HUES6 (cell line): ENCODE data around the gene ACSL1.
"Not testable (repeated sequence)": the region's sequence is repeated elsewhere in the genome, so short reads cannot be mapped to it uniquely, and the experiment has no call there.

Experiments used
- H3K27ac ChIP-seq: 2 replicates; pipeline ENCODE4 v1.7.0; 2013; ENCODE audit warnings: low read depth, mild to moderate bottlenecking, low read length, inconsistent platforms
- H3K27me3 ChIP-seq: 2 replicates; pipeline ENCODE4 v1.6.1; 2013; ENCODE audit warnings: low read length; ENCODE audit not compliant: control insufficient read depth, insufficient read depth
- H3K36me3 ChIP-seq: 2 replicates; pipeline ENCODE4 v1.6.1; 2013; ENCODE audit warnings: low read length; ENCODE audit not compliant: control insufficient read depth, insufficient read depth
- H3K4me1 ChIP-seq: 2 replicates; pipeline ENCODE4 v1.6.1; 2013; ENCODE audit warnings: low read length; ENCODE audit not compliant: control insufficient read depth, insufficient read depth
- H3K4me3 ChIP-seq: 2 replicates; pipeline ENCODE4 v1.5.1; 2013; ENCODE audit warnings: low read depth, low read length
- H3K9ac ChIP-seq: one replicate; pipeline ENCODE4 v1.6.1; 2013; ENCODE audit warnings: mild to moderate bottlenecking, low read length
- H3K9me3 ChIP-seq: 2 replicates; pipeline ENCODE4 v1.6.1; 2013; ENCODE audit warnings: low read depth, low read length; ENCODE audit not compliant: control insufficient read depth, insufficient read depth

Gene ACSL1

DNA sequence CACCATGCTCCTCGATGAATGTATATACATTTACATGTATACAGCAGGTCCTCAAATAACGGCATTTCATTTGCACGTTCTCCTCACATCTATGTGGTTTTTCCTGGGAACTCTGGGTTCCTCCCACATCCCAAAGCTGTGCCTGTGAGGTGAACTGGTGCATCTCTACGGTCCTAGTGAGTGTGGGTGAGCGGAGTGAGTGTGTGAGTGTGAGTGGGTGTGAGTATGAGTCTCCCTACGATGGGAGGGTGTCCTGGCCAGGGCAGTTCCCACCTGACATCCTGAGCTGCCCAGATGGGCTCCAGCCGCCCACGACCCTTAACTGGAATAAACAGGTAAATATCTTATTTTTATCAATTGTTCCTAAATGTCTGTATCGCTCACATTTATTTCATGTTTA is 40.0 kb downstream of the ACSL1 start:
- Histone ChIP-seq H3K27me3 (no peaks in the 10 kb centered on the region), H3K9ac (no peak overlapping the region), H3K36me3 (no peaks in the 10 kb centered on the region), H3K4me1 (peaks cover 9% of the 10 kb centered on the region), H3K27ac (no peak overlapping the region), H3K4me3 (no peak overlapping the region), H3K9me3 (no peaks in the 10 kb centered on the region)

DNA sequence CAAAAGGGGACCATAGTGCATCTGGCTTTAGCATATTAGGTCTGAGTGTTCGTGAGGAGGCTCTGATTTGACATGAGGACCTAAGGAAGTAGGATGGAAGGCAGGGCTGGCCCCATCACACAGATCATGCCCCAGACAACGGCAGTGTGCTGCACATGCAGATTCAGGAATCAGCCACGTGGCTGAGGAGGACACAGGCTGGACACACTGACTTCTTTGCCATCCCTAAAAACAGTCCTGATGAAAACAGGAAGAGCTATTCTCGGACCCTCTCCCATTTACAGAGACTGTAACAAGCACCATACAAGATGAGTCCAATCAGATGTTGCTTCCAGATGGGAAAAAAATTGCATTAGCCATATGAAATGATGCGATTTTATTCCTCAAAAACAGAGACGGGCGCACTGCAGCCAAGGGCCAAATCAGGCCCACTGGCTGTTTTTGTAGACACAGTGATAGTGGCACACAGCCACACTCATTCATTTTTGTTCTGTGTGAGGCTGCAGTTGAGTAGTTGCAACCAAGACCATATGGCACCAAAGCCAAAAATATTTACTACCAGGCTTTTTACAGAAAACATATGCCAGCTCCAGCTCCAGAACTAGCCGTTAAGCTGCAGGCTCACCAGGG is 41.0 kb downstream of the ACSL1 start:
- Histone ChIP-seq H3K4me1 (peaks cover 9% of the 10 kb centered on the region), H3K9me3 (no peaks in the 10 kb centered on the region), H3K9ac (no peak overlapping the region), H3K27me3 (no peaks in the 10 kb centered on the region), H3K27ac (no peak overlapping the region), H3K36me3 (no peaks in the 10 kb centered on the region), H3K4me3 (no peak overlapping the region)

DNA sequence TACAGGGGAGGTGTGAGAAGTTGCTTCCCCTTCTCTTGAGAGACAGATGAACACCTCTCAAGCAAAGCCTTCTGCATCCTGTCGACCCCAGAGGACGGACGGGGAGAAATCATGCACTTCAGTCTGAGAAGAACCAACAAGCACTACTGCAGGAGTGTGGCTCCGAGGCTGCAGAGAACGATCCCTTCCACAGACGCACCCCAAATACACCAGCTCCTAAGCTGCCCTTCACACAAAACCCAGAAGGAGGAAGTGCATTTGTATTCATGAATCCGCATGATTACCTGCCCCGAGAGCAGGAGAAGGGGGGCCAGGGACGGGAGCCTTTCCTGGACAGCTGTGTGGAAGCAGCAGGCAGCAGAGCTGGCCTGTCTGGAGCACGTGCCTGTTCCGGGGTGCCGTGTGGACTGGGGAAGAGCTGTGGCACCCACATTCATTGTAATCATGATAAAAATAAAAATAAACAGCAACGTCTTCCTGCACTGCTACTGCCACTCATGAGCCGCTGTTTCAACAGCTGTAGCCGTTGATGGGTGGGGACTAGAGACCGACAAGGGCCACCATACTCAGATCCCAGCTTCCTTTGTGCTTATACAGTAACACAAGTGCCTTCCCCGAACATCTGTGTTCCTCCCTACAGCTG is 42.9 kb downstream of the ACSL1 start:
- peaks cover 9% of the 10 kb centered on the region for H3K4me1 ChIP-seq
- H3K4me3 ChIP-seq: no peak overlapping the region
- H3K27ac ChIP-seq: no peak overlapping the region
- no peaks in the 10 kb centered on the region for H3K36me3 ChIP-seq
- no peaks in the 10 kb centered on the region for H3K27me3 ChIP-seq
- H3K9me3 ChIP-seq: peaks cover 4% of the 10 kb centered on the region
- no peak overlapping the region for H3K9ac ChIP-seq

DNA sequence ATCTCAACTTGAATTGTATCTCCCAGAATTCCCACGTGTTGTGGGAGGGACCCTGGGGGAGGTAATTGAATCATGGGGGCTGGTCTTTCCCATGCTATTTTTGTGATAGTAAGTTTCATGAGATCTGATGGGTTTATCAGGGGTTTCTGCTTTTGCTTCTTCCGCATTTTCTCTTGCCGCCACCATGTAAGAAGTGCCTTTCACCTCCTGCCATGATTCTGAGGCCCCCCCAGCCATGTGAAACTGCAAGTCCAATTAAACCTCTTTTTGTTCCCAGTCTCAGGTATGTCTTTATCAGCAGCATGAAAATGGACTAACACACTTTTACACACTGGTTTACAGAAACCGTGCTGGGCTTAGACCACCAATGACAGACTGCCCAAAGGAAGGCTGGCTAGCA is 46.6 kb downstream of the ACSL1 start:
- H3K36me3 ChIP-seq, H3K27me3 ChIP-seq, H3K27ac ChIP-seq, H3K4me3 ChIP-seq, H3K9me3 ChIP-seq, H3K4me1 ChIP-seq, H3K9ac ChIP-seq: not testable (repeated sequence)

DNA sequence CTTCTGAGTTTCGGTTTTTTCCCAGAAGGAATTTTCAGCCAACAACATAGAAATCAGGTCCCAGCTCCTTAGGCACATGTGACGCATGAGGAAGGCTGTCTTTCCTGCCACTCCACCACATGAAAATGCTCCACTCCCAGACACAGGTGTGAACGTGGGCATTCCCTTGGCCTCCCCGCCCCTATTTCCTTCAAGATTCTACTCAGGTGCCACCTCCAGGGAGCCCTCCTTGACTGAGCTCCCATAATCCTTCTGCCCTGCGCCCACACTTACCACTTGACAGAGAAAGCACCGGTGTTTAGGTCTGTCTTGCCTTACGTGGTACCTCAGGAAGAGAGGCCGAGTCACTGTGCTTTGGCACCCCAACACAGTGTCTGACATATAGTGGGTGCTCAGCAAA is 47.4 kb downstream of the ACSL1 start:
- no peaks in the 10 kb centered on the region for H3K36me3 ChIP-seq
- no peaks in the 10 kb centered on the region for H3K27me3 ChIP-seq
- H3K9me3 ChIP-seq: peaks cover 4% of the 10 kb centered on the region
- no peak overlapping the region for H3K27ac ChIP-seq
- H3K9ac ChIP-seq: no peak overlapping the region
- peaks cover 9% of the 10 kb centered on the region for H3K4me1 ChIP-seq
- H3K4me3 ChIP-seq: no peak overlapping the region

DNA sequence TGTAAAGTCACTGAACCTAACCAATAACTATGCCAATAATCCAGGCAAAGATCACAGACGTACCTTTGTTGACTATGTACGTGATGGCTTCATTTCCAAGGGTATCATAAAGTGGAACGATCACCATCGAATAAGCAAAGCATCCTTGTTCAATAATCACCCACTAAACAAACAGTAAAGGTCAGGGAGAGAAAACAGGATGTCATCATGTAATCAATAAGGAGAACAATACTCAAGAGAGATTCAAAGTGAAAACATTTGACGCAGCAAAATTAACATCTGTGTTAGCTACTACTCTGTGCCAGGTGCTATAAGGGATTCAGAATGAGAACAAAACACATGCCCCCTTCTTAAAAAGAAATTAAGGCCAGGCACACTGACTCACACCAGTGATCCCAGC is 48.9 kb downstream of the ACSL1 start:
- Histone ChIP-seq H3K9me3 (peaks cover 4% of the 10 kb centered on the region), H3K4me3 (no peak overlapping the region), H3K36me3 (no peaks in the 10 kb centered on the region), H3K9ac (no peak overlapping the region), H3K27me3 (no peaks in the 10 kb centered on the region), H3K27ac (no peak overlapping the region), H3K4me1 (no peaks in the 10 kb centered on the region)

DNA sequence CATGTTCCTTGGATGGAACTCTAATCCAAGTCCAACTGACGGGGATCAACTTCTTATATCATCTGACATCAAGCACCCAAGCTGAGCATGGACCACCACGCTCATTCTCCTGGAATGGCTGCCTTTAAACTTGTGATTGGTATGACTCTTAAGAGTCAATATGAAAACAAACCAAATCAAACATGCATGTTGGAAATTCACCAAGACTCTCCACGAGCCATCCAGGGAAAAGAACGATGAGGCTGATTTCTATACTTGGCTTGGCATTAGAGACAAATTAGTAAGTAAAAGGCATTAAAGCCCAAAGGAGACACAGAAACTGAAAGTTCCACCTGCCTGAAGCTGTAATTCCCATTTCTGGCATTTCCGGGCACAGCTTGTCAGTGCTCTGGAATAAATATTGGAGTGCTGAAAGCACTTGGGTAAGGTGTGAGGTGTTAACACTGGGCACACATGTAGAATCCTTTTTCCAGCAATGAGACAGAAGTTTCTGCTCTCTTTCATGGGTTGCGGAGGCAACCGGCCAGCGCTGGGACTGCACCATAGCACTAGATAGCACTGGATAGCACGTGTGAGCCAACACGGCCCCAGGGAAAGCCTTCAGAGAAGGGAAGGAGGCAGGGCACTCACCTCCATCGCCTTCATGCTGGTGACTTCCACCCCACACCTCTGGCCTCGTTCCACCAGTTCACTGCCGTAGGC is 49.8 kb downstream of the ACSL1 start:
- H3K9me3 ChIP-seq: peaks cover 4% of the 10 kb centered on the region
- H3K9ac ChIP-seq: no peak overlapping the region
- no peak overlapping the region for H3K4me3 ChIP-seq
- H3K27me3 ChIP-seq: no peaks in the 10 kb centered on the region
- H3K36me3 ChIP-seq: no peaks in the 10 kb centered on the region
- H3K4me1 ChIP-seq: no peaks in the 10 kb centered on the region
- H3K27ac ChIP-seq: no peak overlapping the region

DNA sequence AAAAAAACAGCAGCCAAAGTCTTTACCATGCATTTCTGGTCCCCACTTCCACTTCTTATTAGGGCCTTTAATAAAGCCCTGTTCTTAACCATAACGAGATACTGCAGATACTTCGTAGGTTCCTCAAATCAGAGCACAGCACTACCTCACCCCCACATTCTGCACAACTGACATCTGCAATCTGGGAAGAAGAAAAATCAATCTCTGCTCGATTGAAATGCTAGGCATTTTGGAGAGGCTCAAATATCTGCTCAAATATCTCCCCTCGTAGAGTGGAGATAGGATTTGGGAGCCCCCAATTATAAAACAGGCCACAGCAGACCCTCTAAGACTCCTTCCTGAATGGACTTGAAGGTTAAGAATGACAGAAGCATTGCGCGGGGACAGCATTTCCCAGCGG is 51.6 kb downstream of the ACSL1 start:
- no peak overlapping the region for H3K27ac ChIP-seq
- H3K4me1 ChIP-seq: no peaks in the 10 kb centered on the region
- no peak overlapping the region for H3K4me3 ChIP-seq
- H3K36me3 ChIP-seq: no peaks in the 10 kb centered on the region
- H3K27me3 ChIP-seq: no peaks in the 10 kb centered on the region
- H3K9ac ChIP-seq: no peak overlapping the region
- peaks cover under 1% of the 10 kb centered on the region; the same call in 1 of the 2 replicates for H3K9me3 ChIP-seq

DNA sequence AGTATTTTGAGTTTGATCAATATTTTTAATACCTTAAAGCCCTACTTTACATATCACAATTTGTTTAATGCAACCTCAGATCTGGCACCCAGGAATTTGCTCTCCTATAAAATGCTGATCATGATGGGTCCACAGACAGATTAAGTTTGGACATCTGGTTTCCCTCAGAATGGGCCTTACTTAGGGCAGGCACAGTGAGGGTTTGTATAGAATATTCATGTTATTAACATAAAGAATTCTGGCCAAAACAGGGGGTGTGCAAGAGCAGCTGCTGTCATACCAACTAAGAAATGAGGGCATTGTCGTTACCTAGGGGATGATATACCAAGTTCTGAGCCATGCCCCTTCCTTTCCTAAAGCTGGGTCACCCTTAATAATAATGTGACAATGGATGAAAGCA is 54.4 kb downstream of the ACSL1 start:
- Histone ChIP-seq H3K9me3 (no peaks in the 10 kb centered on the region), H3K9ac (no peak overlapping the region), H3K36me3 (no peaks in the 10 kb centered on the region), H3K27me3 (no peaks in the 10 kb centered on the region), H3K4me1 (no peaks in the 10 kb centered on the region), H3K27ac (no peak overlapping the region), H3K4me3 (no peak overlapping the region)

DNA sequence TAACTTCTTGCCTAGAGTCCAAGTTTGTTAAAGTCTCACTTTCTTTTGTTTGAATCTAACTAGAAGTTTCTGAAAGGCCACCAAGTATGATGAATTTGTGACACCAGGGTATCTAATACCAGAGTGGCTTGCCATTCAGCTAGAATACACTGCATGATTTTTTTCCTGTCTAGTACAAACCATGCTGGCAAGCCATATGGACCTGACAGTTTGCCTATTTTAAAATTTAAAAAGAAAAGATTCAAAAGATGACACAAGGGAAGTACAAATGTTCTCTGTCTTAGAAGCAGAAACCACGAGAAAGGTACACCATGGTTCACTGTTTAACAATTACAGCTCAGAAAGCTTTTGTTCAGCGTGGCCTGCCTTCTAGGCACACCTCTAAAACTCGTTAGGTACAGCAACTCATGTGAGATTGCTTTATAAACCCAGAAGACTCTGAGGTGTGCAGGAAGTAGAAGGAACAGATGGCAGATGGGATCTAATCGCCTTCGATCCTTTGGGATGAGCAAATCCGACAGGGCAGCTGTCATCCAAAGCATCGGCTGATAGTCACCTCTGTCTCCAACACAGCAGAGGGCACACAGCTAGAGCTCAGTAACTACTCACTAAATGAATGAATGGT is 56.5 kb downstream of the ACSL1 start:
- no peaks in the 10 kb centered on the region for H3K27me3 ChIP-seq
- H3K4me1 ChIP-seq: no peaks in the 10 kb centered on the region
- no peak overlapping the region for H3K4me3 ChIP-seq
- H3K36me3 ChIP-seq: no peaks in the 10 kb centered on the region
- no peaks in the 10 kb centered on the region for H3K9me3 ChIP-seq
- H3K27ac ChIP-seq: no peak overlapping the region
- no peak overlapping the region for H3K9ac ChIP-seq

DNA sequence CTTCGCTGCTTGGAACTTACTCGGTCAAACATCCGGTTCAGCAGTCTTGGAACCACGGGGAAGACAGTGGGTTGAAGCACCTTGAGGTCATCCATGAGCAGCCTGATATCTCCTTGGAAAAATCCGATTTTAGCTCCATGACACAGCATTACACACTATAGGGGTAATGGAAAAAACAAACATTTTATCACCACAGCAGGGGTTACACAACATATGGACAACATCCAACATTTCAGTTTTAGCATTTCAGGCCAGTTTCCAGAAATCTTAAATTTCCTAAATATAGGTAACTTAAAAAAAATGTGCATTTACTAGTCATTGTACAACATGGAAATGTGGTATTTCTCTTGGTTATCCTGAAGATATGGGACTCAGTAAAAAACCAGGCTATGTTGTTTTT is 57.5 kb downstream of the ACSL1 start:
- Histone ChIP-seq H3K9ac (no peak overlapping the region), H3K36me3 (no peaks in the 10 kb centered on the region), H3K4me3 (no peak overlapping the region)

More for the DNA sequence above, 57.5 kb downstream of the ACSL1 start:
- Histone ChIP-seq H3K9me3 (no peaks in the 10 kb centered on the region), H3K4me1 (no peaks in the 10 kb centered on the region), H3K27ac (no peak overlapping the region), H3K27me3 (no peaks in the 10 kb centered on the region)
